Lung (tissue), 12 donors: ENCODE measurements around the gene MRPL12. TPM values are rescaled to one million over a fixed set of nuclear protein-coding genes. Genes with fewer than 3 reads are reported as not detected.

ENCODE experiments used
- ATAC-seq: fragments of 200-7000 bp; cut with Tn5 transposase; one replicate; pipeline ENCODE4 v1.9.1; 2020; ENCODE audit warnings: moderate number of reproducible peaks; ENCODE audit not compliant: insufficient read depth, low FRiP score
- DNase-seq, 3 donors: peaks; one replicate each; pipeline ENCODE4 v3.0.0-alpha.2; 2013 to 2017
- H3K27ac ChIP-seq, 2 donors: one replicate each; pipeline ENCODE4 v1.5.1; 2013; ENCODE audit warnings: mild to moderate bottlenecking in 2 of 2, moderate library complexity in 2 of 2, control low read depth in 1 of 2, inconsistent platforms in 1 of 2, low read depth in 1 of 2, low read length in 1 of 2
- H3K27me3 ChIP-seq, 3 donors: one replicate each; pipeline ENCODE4 v1.5.1; 2013; ENCODE audit warnings: low read length in 2 of 3; ENCODE audit not compliant: control insufficient read depth in 3 of 3, insufficient read depth in 3 of 3
- H3K36me3 ChIP-seq, 4 donors: one replicate each; pipeline ENCODE4 v1.5.1; 2013; ENCODE audit warnings: low read length in 4 of 4, mild to moderate bottlenecking in 1 of 4, moderate library complexity in 1 of 4; ENCODE audit not compliant: control insufficient read depth in 4 of 4, insufficient read depth in 4 of 4
- H3K4me1 ChIP-seq, 5 donors: one replicate each; pipeline ENCODE4 v1.5.1; 2013; ENCODE audit warnings: low read length in 5 of 5, mild to moderate bottlenecking in 2 of 5, moderate library complexity in 1 of 5; ENCODE audit not compliant: control insufficient read depth in 5 of 5, insufficient read depth in 5 of 5
- H3K4me3 ChIP-seq: one replicate; pipeline ENCODE4 v1.5.1; 2013; ENCODE audit warnings: mild to moderate bottlenecking, control low read depth, moderate library complexity
- H3K9ac ChIP-seq, 2 donors: one replicate each; pipeline ENCODE4 v1.5.1; 2013; ENCODE audit warnings: low read length in 2 of 2, control low read depth in 1 of 2; ENCODE audit not compliant: insufficient read depth in 1 of 2
- H3K9me3 ChIP-seq, 4 donors: one replicate each; pipeline ENCODE4 v1.5.1; 2013; ENCODE audit warnings: low read length in 3 of 4, mild to moderate bottlenecking in 1 of 4, moderate library complexity in 1 of 4; ENCODE audit not compliant: control insufficient read depth in 4 of 4, insufficient read depth in 3 of 4
- WGBS, 2 donors: extraction: QIAGEN DNeasy Blood & Tissue Kit; methylation state at CpG; one replicate each; pipeline ENCODE4 v1.1.7; 2013; 5-methylcytosine and 5-hydroxymethylcytosine counted together
- polyA plus RNA-seq, 2 donors: library from polyadenylated mRNA; stranded (reverse); fragments of 200-250 nt; gene quantifications; one replicate each; pipeline ENCODE4 v1.2.1, GENCODE V29; 2013
- total RNA-seq, 2 donors: library from RNA; depleted of rRNA in 1 of 2; stranded (reverse); fragments of >200 nt in 1 of 2; gene quantifications; one replicate each; pipeline ENCODE4 v1.2.1, GENCODE V29; 2014 to 2021
- TF ChIP-seq, protein P1 (sequence below): IDR thresholded peaks from 2 replicates; pipeline ENCODE4 v1.5.1; 2012; ENCODE audit warnings: mild to moderate bottlenecking; ENCODE audit errors: control extremely low read depth, extremely low read depth
- donor health status: control.
- donor health status: control.
- donor health status: Bipolar disorder and iron deficiency.
- donor health status: healthy.
- donor health status: DM: yes; HTN: yes; CAD: no.

Gene MRPL12
- total and polyA plus RNA-seq, 4 donors = 6.1 to 154 (median 104) TPM

DNA sequence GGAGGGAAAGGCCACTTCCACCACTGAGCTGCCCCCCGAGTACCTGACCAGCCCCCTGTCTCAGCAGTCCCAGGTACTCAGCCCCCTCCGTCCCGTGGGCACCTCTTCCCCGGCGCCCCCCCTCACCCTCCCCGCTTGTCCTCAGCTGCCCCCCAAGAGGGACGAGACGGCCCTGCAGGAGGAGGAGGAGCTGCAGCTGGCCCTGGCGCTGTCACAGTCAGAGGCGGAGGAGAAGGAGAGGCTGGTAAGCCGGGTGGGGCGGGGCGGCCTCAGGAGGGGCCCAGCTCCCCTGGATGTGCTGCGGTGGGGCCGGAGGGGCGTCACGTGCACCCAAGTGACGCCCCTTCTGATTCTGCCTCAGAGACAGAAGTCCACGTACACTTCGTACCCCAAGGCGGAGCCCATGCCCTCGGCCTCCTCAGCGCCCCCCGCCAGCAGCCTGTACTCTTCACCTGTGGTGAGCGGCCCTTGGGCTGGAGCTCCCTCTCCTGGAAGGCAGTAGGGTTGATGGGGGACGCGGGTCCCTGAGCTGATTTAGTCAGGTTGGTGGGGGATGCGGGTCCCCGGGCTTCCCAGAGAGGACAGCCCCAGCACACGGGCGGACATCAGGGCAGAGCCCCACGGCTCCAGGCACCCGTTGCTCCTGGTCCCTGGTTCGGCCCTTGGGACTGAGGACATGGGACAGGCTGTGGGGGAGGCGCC, 9.5 kb upstream of the MRPL12 start:
- TF ChIP-seq, protein P1, sequence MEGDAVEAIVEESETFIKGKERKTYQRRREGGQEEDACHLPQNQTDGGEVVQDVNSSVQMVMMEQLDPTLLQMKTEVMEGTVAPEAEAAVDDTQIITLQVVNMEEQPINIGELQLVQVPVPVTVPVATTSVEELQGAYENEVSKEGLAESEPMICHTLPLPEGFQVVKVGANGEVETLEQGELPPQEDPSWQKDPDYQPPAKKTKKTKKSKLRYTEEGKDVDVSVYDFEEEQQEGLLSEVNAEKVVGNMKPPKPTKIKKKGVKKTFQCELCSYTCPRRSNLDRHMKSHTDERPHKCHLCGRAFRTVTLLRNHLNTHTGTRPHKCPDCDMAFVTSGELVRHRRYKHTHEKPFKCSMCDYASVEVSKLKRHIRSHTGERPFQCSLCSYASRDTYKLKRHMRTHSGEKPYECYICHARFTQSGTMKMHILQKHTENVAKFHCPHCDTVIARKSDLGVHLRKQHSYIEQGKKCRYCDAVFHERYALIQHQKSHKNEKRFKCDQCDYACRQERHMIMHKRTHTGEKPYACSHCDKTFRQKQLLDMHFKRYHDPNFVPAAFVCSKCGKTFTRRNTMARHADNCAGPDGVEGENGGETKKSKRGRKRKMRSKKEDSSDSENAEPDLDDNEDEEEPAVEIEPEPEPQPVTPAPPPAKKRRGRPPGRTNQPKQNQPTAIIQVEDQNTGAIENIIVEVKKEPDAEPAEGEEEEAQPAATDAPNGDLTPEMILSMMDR = no peak
- Histone ChIP-seq H3K27ac (no peak overlapping the region), H3K9me3 (no peaks in the 10 kb centered on the region), H3K4me3 (no peak overlapping the region), H3K36me3 (peaks cover 8 to 94% (median 36%) of the 10 kb centered on the region in 4 donors), H3K4me1 (no peaks in the 10 kb centered on the region), H3K9ac (no peak overlapping the region), H3K27me3 (no peaks in the 10 kb centered on the region)
- ATAC-seq (no peak), DNase-seq (no peak)
- WGBS, 2 donors = 92% methylated on average over 31 to 35 of the region's 35 CpGs

DNA sequence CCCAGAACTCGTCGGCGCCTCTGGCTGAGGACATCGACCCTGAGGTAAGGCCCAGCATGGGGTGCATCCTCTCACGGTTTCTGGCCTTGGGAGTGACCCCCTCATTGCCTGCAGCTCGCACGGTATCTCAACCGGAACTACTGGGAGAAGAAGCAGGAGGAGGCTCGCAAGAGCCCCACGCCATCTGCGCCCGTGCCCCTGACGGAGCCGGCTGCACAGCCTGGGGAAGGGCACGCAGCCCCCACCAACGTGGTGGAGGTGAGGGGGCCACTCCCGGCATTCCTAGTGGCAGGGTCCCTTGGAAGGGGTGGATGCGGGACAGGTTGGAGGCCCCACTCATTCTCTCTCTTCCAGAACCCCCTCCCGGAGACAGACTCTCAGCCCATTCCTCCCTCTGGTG, 8.4 kb upstream of the MRPL12 start:
- Histone ChIP-seq H3K4me3 (no peak overlapping the region), H3K36me3 (peaks cover 11 to 87% (median 34%) of the 10 kb centered on the region in 4 donors), H3K9ac (no peak overlapping the region), H3K27ac (no peak overlapping the region), H3K9me3 (no peaks in the 10 kb centered on the region), H3K4me1 (no peaks in the 10 kb centered on the region), H3K27me3 (no peaks in the 10 kb centered on the region)
- DNase-seq (no peak), ATAC-seq (no peak)
- TF ChIP-seq, protein P1 = no peak
- 96% methylated on average over 19 of the region's 19 CpGs for WGBS, 2 donors

DNA sequence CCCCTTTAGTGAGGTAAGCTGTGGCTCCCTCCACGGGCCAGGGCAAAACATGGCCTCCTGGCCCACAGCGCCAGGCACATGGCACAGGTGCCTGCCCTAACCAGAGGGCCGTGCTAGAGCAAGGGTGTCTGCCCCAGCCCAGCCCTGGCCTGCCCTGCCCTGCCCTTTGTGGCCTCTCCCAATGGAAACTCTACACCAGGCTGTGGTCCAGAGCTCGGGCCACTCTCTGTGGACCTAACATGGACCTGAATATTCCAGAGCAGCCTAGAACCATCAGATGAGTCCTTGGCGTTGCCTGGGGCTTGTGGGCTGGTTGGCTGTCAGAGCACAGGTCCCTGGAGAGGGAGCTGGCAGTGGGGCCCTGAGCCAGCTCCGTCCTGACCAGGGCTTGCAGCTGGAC, 8.0 kb upstream of the MRPL12 start:
- Histone ChIP-seq H3K27ac (no peak overlapping the region), H3K36me3 (peaks cover 11 to 83% (median 34%) of the 10 kb centered on the region in 4 donors), H3K9ac (no peak overlapping the region), H3K4me3 (no peak overlapping the region), H3K4me1 (no peaks in the 10 kb centered on the region), H3K9me3 (no peaks in the 10 kb centered on the region), H3K27me3 (no peaks in the 10 kb centered on the region)
- TF ChIP-seq, protein P1 = no peak
- WGBS, 2 donors = 93% methylated on average over 6 of the region's 6 CpGs
- DNase-seq (no peak), ATAC-seq (no peak)

DNA sequence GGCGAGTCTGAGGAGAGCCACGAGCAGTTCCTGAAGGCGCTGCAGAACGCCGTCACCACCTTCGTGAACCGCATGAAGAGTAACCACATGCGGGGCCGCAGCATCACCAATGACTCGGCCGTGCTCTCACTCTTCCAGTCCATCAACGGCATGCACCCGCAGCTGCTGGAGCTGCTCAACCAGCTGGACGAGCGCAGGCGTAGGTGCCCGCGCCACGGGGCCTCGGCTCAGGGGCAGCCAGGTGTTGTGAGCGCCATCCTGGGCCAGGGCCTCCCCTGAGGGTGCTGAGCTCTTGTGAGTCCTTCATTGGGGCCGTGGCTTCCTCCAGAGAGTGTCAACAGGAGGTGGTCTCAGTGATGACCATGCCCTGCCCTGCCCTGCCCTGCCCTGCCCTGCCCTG, 7.4 kb upstream of the MRPL12 start:
- ATAC-seq (no peak), DNase-seq (no peak)

More for the DNA sequence above, 7.4 kb upstream of the MRPL12 start:
- Histone ChIP-seq H3K4me1 (peaks cover 0 to 1% (median 0%) of the 10 kb centered on the region in 5 donors), H3K27ac (no peak overlapping the region), H3K27me3 (no peaks in the 10 kb centered on the region), H3K9me3 (no peaks in the 10 kb centered on the region), H3K4me3 (no peak overlapping the region), H3K36me3 (peaks cover 11 to 83% (median 34%) of the 10 kb centered on the region in 4 donors), H3K9ac (no peak overlapping the region)
- 93 to 95% methylated on average over 22 of the region's 22 CpGs for WGBS, 2 donors
- TF ChIP-seq, protein P1 = no peak
